ENCODE measurements around the gene PSMC5.
"Not testable (repeated sequence)": the region's sequence is repeated elsewhere in the genome, so short reads cannot be mapped to it uniquely, and the experiment has no call there.

PSMC5 gene

DNA sequence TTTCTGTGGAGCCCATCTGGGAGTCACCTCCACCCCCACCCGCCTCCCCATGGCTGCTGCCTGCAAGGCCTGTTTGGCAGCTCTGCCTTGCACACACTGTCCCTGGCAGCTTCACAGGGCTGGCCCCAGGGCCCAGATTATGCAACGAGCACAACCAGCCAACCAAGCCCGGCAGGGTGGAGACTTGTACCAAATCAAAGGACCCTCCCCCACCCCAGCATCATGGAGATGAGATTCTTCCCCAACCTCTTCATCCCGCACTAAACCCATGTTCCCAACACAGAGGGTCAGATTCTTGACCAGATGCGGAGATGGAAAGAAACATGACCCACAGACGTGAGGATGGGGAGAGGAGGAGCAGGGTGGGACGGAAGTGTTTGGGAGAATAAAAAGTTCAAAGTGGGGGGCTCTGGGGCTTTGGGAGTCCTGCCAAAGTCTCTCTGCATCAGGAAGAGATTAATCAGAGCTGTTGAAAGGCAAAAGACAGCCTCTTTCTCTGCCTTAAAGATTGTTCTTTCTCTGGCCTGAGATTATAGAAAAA, 11.5 kb downstream of the PSMC5 start:
- DNase-seq (ENCODE audit: low read depth in 2 of 2, low spot score in 1 of 2), result no peak

DNA sequence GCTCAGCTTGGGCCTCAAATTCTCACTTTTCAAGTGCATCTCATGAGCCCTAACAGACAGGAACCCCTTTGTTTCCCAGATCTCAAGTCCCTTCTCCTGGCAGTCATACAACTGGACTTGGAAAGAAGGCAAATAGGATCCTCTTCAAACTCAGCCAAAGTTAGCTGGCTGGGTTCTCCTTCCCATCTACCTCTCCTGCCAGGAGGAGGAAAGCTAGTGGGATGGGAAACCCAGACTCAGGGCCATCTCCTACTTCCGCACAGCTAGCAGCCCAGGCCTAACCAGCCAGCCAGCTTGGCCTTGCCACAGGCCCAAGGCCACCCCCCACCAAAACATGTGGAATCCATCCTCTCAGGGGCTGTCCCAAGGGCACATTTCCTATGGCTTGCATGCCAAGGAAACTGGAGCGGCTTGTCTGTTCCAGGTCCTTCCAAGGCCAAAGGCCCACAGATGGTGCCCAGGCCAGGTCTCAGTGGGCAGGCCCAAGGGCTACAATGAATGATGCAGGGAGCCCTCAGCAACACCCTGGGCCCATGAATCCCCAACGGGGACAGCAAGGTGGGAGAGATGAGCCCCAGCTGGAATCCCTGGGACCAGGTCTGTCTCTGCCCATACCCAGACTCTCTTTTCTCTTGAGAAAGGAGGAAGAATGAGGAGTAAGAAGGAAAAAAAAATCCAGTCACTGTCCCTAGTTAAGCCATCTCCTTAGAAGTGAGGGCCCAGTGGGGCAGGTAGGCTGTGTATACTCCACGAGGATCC, 13.5 kb downstream of the PSMC5 start:
- no peak for DNase-seq (ENCODE audit: low read depth in 2 of 2, low spot score in 1 of 2)

DNA sequence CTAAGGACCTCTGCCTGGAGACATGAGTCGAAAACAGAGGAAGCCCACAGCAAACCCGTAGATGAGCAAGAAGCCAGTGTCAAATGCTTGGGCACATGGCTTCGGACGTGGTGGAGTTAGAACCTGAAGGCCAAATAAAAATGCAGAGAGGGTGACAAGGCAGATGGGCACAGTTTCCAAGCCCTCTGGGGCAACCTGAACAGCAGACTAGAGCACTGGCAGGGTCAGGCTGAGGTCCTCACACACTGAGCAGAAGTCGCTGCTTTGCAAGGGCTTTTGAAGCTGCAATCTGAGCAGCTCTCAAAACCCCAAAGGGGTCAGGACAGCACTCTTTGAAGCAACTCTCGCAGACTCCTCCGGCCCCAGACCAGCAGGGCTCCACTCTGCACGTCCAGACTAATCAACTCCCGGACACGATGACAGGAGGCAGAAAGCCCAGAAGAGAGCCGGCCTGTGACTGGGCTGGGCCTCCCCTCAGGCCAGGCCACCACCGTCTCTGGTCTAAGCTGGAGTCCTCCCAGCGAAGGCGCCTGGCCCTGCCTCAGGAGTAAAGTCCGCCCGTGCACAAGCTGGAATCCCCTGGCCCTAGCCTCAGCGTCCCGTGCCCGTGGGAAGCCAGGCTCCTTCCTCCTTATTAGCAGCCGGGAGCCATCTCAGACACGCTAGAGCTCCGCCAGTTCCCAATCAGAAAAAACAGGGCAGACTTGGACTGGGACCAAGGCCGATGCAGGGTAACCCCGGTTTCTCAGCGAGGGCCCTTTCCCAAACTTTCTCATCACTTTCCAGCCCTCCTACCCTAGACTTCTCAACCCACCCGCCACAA, 14.3 kb downstream of the PSMC5 start:
- DNase-seq (ENCODE audit: low read depth in 2 of 2, low spot score in 1 of 2), result no peak

DNA sequence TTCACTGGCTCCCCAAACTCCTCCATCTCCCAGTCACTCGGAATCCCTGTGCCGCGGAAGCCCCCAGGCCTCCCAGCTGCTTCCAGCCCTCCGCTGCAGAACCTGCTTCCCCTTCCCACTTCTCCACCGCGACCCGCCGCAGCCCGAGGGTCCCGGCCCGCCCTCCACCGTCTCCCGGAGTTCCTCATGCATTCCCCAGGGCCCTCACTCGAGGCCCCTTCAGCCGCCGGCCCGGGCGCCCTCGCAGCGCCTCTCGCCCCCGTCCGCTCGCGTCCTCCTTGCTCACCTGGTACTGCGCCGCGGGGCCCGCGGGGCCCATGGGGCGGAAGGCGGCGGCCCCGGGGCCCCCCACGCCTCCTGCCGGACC, 14.9 kb downstream of the PSMC5 start:
- DNase-seq (ENCODE audit: low read depth in 2 of 2, low spot score in 1 of 2), result no peak

DNA sequence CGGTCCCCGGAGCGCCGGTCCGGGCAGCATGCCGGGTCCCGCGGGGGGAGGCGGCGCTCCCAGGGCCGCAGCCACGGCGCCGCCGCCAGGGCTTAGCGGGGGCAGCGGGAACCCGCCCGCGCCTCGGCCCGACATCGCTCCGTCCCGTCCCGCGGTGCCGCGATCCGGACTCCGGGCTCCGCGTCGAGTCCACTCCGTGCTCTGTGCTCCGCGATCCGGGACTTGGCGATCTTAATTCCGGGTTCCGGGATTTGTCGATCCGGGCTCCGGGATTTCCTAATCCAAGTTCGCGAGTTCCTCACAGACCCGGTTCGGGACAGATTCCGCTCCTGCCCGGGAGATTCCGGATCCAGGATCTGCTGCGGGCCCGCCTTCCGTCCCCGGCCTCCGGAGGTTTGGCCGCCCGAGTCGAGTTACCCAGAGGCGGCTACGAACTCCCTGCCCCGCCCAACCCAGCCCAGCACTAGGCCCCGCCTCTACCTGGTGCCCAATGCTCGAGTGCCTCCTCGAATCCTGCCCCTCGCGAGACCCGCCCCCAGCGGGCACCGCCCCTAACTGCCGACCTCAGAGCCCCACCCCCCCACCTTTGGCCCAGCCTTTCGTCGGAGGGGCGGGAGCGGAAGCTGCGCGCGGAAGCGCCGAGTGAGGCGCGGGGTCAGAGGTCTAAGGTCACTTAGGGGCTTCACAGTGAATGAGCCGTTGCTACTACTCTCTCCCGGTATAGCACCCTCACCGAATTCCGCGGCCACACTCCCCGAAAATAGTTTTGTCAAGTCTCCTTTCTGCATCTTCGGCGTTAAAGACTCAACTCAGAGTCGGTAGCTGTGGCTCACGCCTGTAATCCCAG, 15.5 kb downstream of the PSMC5 start, which contains the start of gene SMARCD2:
Gene SMARCD2, minus strand, starts transcription at position 146 of the 847 bp plus-strand sequence. Its CDS starts 11 bp downstream, at position 135.
- peak; percentile 97 to 99 for DNase-seq (ENCODE audit: low read depth in 2 of 2, low spot score in 1 of 2)

DNA sequence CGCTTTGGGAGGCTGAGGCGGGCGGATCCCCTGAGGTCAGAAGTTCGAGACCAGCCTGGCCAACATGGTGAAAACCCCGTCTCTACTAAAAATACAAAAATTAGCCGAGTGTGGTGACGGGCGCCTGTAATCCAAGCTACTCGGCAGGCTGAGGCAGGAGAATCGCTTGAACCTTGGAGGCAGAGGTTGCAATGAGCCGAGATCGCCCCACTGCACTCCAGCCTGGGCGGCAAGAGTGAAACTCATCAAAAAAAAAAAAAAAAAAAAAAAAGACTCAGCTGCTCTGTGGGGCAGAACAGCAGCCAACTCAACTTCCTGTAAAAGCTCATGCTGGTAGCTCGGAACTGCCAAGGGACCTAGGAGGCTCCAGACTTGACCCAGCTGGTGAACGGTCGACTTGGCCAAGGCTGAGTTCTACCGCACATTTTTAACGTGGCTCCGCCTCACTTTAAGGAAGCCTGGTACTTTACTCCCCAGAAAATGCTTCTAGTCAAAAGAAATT, 16.2 kb downstream of the PSMC5 start:
- not testable (repeated sequence) for DNase-seq (ENCODE audit: low read depth in 2 of 2, low spot score in 1 of 2)

DNA sequence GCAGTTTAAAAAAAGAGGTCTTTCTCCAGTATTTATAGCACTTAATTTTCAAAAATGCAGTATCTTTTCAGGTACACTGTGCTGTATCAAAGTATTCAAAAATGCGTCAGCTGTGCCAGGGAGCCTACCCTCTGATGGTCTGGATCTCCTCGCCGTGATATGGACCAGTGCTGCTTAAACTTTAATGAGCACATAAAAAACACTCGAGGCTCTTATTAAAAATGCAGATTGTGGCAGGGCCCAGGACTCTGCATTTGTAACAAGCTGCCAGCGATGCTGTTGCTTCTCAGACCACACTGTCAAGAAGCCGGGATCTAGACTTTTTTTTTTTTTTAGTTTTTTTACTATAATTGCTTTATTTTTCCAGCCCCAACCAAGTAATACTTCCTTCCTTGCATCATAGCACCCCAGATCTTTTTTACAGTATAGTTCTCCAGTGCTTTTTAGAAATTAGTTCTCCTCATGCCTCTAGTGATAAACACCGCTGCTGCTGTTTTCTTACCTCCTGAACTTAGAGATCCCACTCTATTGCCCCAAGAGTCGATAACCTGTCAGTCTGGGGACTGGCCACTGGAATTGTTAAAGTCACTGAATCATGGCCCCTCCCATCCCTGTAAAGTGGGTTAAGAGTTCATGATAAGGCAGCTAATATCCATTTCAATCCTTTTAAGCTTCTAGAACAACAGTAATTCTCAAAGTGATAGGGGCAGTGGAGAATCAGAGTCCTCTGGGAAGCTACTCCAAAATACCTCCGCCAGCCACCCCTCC, 16.9 kb downstream of the PSMC5 start:
- no peak for DNase-seq (ENCODE audit: low read depth in 2 of 2, low spot score in 1 of 2)

DNA sequence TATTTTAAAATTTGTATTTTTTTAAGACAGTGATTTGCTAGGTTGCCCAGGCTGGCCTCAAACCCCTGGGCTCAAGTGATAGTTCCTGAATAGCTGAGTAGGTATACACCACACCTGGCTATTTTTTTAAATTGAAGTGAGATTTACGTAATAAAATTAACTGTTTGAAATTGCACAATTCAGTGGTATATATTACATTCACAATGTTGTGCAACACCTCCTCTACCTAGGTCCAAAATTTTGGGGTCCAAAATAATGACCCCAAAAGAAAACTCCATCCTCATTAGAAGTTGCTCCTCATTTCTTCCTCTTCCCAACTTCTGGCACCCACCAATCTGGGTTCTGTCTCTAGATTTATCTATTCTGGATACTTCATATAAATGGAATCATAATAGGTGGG, 18.3 kb downstream of the PSMC5 start:
- no peak for DNase-seq (ENCODE audit: low read depth in 2 of 2, low spot score in 1 of 2)

DNA sequence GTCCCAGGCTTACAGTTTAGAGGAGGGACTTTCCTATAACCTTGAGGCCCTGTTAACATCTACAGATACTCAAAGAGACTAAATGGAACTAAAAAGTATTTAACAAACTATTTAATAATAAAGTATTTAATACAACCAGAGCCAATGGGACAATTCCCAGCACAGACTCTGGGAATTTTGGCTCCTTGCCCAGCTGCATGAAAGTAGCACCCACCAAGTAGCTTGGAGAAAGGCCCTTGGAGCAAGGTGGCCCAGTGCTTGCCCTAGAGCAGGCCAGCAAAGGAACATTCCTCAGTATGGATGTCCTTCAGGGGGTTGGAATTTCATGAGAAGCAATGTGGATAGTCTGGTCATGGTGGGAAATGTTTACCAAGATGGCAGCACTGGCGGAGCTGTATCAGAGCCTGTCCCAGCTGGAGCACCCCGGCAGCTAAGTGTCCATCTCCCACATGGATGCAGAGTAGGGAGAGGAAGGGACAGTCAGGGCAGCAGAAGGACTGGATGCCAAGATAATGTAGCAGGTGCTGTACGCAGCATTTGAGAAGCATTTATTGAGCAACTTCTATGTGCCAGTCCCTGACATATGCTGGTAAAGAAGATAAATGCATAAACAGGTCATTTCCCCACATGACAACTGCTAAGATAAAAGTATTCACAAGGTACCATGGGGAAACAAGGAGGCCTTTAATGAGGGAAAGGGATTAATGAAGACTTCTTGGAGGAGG, 20.5 kb downstream of the PSMC5 start:
- no peak for DNase-seq (ENCODE audit: low read depth in 2 of 2, low spot score in 1 of 2)

DNA sequence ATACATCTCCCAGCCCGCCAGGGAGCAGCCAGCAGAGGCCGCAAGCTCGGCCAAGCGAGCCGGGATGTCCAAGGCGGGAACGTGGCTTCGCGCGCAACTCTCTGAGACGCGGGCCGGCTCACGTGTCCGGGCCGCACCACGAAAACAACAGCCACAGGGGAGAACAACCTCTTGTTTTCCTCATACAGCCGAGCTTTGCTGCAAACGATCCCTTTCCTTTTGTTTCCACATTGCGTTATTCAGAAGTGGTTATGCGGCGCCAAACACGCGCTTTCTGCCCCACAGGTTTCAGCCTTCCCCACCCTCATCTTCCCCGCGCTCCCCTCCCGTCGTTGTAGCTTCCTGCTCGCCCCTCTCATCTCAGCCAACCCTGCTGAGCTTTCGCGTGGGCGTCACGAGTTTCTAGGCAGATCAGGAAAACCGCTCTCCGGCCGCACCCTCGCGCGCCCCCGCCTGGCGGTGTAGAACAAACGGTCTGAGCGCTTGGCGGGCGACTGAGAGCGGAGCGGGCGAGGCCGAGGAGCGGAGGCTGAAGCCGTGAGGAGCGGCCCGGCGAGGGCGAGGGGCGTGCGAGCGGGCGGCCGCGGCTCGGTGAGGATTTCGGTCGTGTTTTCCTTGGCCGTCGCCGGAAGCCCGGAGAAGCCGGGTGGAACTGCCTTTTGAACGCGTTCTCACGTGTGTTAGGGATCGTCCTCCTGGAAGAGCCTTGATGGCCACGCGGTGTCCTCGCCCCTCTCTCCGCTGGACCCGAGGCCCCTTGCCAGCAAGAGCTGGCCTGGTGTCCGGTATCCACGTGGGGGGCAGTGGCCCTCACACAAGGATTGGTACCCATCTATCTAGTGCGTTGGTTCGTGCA, 21.8 kb downstream of the PSMC5 start:
- peak; percentile 90 to 92 for DNase-seq (ENCODE audit: low read depth in 2 of 2, low spot score in 1 of 2)

DNA sequence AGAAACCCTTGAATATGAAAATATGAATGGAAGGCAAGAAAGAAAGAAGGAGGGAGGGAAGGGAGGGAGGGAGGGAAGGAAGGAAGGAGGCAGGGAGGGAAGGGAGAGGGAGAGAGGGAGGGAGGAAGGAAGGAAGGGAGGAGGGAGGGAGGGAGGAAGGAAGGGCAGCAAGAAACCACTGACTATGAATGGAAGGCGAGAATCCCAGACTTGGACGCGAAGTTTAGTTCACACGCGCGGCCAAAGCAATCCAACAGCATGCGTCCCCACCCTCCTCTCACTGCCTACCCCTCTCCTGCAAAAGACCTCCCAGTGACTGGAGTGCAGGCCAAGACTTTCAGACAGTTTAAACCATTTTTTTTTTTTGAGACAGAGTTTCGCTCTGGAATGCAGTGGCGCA, 23.2 kb downstream of the PSMC5 start:
- DNase-seq (ENCODE audit: low read depth in 2 of 2, low spot score in 1 of 2), result no peak

DNA sequence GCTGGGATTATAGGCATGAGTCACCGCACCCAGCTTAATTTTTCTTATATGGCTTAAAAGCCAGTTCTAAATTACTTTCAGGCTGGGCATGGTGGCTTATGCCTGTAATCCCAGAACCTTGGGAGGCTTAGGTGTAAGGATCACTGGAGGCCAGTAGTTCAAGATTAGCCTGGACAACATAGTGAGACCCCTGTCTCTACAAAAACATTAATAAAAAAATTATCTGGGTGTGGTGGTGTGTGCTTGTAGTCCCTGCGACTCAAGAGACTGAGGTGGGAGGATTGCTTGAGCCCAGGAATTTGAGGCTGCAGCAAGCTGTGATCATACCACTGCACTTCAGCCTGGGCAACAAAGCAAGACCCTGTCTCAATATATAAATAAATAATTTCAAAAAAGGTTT, 26.0 kb downstream of the PSMC5 start:
- DNase-seq (ENCODE audit: low read depth in 2 of 2, low spot score in 1 of 2), result no peak

DNA sequence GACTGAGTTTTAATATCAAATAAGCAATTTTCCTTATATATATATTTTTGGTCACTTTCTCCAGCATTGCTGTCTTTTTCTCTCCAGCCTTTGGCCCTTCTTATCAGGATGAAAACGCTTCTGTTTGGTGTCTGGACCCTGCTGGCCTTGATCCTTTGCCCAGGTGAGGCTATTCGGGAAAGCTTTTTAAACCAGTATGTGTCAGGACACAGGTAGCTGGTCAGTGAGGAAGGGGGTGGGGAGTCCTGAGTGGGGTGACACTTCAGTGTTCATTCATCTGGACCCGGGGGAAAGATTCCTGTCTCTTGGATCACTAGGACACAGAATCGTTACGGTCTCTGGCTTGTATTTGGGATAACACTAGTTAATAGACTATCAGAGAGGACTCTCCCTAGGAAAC, 27.5 kb downstream of the PSMC5 start:
- DNase-seq (ENCODE audit: low read depth in 2 of 2, low spot score in 1 of 2), result no peak

DNA sequence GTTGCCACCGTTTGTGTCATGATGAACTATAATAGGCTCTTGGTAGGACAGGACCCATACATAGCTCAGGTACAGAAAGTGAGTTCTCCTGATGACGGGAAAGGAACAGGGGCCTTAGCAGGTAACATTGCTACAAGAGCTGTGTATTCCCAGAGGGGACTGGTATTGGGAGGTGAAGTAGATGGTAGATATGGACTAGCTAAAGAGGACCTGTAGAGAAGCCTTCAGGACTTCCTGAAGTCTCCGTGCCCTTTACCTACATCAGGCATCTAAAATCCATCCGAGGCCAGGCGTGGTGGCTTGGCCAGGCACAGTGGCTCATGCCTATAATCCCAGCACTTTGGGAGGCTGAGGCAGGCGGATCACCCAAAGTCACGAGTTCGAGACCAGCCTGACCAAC, 28.0 kb downstream of the PSMC5 start:
- DNase-seq (ENCODE audit: low read depth in 2 of 2, low spot score in 1 of 2), result no peak

DNA sequence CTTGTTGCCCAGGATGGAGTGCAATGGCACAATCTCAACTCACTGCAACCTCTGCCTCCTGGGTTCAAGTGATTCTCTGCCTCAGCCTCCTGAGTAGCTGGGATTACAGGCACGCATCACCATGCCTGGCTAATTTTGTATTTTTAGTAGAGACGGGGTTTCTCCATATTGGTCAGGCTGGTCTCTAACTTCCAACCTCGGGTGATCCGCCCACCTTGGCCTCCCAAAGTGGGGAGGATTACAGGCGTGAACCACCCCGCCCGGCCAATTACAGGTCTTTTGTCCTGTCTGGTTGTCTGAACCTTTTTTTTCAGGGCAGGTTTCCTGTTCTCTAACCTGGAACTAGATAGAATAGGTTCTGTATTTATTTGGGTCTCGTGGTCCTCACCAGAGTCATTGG, 29.2 kb downstream of the PSMC5 start:
- DNase-seq (ENCODE audit: low read depth in 2 of 2, low spot score in 1 of 2), result not testable (repeated sequence)

DNA sequence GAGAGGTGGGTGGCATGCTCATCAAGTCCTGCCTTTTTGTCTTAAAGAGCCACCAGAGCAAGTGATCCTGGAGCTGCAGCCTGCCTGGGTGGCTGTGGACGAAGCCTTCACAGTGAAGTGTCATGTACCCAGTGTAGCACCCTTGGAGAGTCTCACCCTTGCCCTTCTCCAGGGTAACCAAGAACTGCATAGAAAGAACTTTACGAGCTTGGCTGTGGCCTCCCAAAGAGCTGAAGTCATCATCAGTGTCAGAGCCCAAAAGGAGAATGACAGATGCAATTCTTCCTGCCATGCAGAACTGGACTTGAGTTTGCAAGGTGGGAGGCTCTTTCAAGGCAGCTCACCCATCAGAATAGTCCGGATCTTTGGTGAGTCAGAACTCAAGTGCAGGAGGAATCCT, 32.0 kb downstream of the PSMC5 start:
- no peak for DNase-seq (ENCODE audit: low read depth in 2 of 2, low spot score in 1 of 2)

DNA sequence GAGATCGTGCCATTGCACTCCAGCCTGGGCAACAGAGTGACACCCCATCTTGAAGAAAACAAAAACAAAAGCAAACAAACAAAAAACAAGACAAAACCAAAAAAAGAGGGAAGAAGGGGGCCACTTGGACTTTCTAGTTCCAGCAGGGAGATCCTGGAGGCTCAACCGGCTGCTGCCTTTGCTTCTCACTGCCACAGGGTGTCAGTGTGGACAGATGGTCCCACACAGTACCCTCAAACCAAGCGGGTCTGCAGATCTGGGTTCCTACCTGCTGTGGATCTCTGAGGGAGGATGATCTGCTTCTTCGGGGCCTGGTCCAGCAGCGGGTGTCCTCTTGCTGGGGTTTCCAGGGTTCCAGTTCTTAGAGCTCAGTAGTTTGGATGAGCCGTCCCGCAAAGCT, 39.4 kb downstream of the PSMC5 start:
- not testable (repeated sequence) for DNase-seq (ENCODE audit: low read depth in 2 of 2, low spot score in 1 of 2)

DNA sequence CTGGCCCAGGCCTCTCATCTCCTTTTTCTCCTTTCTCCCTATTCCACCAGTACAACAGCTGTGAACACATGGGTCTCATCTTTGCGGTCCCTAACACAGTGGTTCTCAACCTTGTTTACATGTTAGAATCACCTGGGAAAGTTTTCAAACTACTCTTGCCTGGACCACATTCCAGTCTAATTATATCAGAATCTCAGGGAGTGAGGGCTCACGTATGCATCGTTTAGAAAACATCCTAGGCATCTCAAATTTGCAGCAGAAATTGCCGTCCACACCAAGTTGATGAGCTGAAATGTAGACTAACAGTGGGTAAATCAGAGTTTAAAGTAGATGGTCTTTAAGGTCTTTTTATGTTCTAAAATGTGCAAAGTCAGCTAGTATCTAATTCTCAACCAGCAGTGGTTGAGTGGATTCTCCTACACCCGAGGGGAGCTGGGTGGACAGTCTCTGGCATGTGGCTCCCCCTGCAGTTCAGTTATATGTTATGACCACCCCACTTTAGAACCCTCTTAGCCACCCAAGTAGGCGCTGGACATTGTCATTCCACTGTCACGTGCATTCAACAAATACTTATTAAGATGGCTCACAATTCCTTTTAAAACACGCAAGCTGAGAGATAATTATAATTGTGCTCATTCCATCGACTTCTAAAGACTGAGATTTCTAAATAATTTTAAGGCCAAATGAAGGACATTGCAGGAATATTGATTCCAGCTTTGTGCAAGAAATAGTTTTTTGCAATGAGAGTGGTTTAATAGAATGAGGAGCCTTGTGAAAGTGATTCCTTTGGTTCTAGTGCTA, 42.5 kb downstream of the PSMC5 start:
- DNase-seq (ENCODE audit: low read depth in 2 of 2, low spot score in 1 of 2), result not testable (repeated sequence)

All from stimulated activated CD8-positive, alpha-beta memory T cell treated with anti-CD3 and anti-CD28 coated beads, Interleukin-4, amount 100 ng/mL, for 1 hour (primary cell).